Testis (tissue), 2 donors: ENCODE measurements around the gene UBE2H.

Source experiments
- CTCF ChIP-seq, 3 experiments: fragments of 450-650 bp in 2 of 3; fragments of 200-600 bp in 1 of 3; sonication (generic) in 1 of 3; IDR thresholded peaks; one replicate each; pipeline ENCODE4 v1.5.1; 2016 to 2019; ENCODE audit warnings: antibody characterized with exemption in 3 of 3, mild to moderate bottlenecking in 2 of 3, moderate library complexity in 1 of 3
- POLR2A ChIP-seq: fragments of 450-650 bp; IDR thresholded peaks from one replicate; pipeline ENCODE4 v1.6.1; 2017; ENCODE audit warnings: antibody characterized with exemption, mild to moderate bottlenecking, moderate library complexity

GRCh38 chr7:129825209-129825970, 127.4 kb downstream of the UBE2H start:
- peak; percentile 49 to 100 (median 69) for TF ChIP-seq CTCF (IDR thresholded peaks at IDR 0.05)
- TF ChIP-seq POLR2A = no peak
